ENCODE data around the gene SLC39A11. TPM values are rescaled to one million over a fixed set of nuclear protein-coding genes. Genes with fewer than 3 reads are reported as not detected.
A peak's percentile ranks its signal among the peaks of the same experiment; 100 is the strongest.

The SLC39A11 gene
- total and polyA plus RNA-seq, 2 of the 13 experiments (the other 11 are each of a cell fraction or from before 2014, with no cell fraction given), result 17.2 to 31.5 TPM

DNA sequence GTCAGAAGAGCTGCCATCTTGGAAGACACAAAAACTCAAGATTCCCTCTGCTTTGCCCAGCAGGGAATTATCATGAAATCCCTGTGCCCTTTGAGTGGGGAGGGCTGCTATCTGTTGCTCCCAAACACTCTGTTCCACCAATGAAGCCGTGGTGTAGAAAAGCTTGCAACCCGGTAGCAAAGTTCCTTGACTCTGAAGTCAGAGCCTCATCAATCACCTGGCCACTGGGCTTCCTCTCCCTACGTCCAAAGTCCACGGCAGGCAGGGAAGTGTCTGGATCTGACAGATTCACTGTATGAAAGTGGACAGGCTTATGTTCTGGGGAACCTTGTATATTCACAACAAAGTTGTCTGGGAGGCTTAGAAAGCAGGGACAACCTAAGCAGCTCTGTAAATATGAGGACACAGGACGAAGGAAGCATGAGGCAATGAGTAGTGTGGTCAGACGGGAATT lies 343.3 kb downstream of the SLC39A11 start (continued):
- TF ChIP-seq, protein P1, sequence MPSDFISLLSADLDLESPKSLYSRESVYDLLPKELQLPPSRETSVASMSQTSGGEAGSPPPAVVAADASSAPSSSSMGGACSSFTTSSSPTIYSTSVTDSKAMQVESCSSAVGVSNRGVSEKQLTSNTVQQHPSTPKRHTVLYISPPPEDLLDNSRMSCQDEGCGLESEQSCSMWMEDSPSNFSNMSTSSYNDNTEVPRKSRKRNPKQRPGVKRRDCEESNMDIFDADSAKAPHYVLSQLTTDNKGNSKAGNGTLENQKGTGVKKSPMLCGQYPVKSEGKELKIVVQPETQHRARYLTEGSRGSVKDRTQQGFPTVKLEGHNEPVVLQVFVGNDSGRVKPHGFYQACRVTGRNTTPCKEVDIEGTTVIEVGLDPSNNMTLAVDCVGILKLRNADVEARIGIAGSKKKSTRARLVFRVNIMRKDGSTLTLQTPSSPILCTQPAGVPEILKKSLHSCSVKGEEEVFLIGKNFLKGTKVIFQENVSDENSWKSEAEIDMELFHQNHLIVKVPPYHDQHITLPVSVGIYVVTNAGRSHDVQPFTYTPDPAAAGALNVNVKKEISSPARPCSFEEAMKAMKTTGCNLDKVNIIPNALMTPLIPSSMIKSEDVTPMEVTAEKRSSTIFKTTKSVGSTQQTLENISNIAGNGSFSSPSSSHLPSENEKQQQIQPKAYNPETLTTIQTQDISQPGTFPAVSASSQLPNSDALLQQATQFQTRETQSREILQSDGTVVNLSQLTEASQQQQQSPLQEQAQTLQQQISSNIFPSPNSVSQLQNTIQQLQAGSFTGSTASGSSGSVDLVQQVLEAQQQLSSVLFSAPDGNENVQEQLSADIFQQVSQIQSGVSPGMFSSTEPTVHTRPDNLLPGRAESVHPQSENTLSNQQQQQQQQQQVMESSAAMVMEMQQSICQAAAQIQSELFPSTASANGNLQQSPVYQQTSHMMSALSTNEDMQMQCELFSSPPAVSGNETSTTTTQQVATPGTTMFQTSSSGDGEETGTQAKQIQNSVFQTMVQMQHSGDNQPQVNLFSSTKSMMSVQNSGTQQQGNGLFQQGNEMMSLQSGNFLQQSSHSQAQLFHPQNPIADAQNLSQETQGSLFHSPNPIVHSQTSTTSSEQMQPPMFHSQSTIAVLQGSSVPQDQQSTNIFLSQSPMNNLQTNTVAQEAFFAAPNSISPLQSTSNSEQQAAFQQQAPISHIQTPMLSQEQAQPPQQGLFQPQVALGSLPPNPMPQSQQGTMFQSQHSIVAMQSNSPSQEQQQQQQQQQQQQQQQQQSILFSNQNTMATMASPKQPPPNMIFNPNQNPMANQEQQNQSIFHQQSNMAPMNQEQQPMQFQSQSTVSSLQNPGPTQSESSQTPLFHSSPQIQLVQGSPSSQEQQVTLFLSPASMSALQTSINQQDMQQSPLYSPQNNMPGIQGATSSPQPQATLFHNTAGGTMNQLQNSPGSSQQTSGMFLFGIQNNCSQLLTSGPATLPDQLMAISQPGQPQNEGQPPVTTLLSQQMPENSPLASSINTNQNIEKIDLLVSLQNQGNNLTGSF (CRISPR knock-in tag; IDR thresholded peaks at IDR 0.05), result no peak
- TF ChIP-seq CCDC6 (CRISPR knock-in tag; IDR thresholded peaks at IDR 0.05) (no peak), NCOA1 (CRISPR knock-in tag; IDR thresholded peaks at IDR 0.05) (0 out of 2 replicates have a peak, but pooled peaks have one; percentile 48), SP5 (CRISPR knock-in tag; IDR thresholded peaks at IDR 0.05; ENCODE audit: borderline replicate concordance, low read depth) (no peak), SMAD9 (CRISPR knock-in tag; IDR thresholded peaks at IDR 0.05) (no peak), ZNF138 (CRISPR knock-in tag; IDR thresholded peaks at IDR 0.05; ENCODE audit: low read depth) (no peak), NCOA5 (CRISPR knock-in tag; IDR thresholded peaks at IDR 0.05) (no peak), ZNF780A (CRISPR knock-in tag; IDR thresholded peaks at IDR 0.05) (no peak), SMAD1 (CRISPR knock-in tag; IDR thresholded peaks at IDR 0.05; ENCODE audit: borderline replicate concordance, low read depth) (no peak)
- TF ChIP-seq, protein P2, sequence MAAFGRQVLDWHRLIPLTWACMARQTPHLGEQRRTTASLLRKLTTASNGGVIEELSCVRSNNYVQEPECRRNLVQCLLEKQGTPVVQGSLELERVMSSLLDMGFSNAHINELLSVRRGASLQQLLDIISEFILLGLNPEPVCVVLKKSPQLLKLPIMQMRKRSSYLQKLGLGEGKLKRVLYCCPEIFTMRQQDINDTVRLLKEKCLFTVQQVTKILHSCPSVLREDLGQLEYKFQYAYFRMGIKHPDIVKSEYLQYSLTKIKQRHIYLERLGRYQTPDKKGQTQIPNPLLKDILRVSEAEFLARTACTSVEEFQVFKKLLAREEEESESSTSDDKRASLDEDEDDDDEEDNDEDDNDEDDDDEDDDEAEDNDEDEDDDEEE (CRISPR knock-in tag; IDR thresholded peaks at IDR 0.05), result no peak
- TF ChIP-seq, protein P3, sequence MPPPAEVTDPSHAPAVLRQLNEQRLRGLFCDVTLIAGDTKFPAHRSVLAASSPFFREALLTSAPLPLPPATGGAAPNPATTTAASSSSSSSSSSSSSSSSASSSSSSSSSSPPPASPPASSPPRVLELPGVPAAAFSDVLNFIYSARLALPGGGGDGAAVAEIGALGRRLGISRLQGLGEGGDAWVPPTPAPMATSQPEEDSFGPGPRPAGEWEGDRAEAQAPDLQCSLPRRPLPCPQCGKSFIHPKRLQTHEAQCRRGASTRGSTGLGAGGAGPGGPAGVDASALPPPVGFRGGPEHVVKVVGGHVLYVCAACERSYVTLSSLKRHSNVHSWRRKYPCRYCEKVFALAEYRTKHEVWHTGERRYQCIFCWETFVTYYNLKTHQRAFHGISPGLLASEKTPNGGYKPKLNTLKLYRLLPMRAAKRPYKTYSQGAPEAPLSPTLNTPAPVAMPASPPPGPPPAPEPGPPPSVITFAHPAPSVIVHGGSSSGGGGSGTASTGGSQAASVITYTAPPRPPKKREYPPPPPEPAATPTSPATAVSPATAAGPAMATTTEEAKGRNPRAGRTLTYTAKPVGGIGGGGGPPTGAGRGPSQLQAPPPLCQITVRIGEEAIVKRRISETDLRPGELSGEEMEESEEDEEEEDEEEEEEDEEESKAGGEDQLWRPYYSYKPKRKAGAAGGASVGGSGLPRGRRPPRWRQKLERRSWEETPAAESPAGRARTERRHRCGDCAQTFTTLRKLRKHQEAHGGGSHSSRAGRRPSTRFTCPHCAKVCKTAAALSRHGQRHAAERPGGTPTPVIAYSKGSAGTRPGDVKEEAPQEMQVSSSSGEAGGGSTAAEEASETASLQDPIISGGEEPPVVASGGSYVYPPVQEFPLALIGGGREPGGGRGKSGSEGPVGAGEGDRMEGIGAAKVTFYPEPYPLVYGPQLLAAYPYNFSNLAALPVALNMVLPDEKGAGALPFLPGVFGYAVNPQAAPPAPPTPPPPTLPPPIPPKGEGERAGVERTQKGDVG (CRISPR knock-in tag; IDR thresholded peaks at IDR 0.05; ENCODE audit: borderline replicate concordance), result no peak
- TF ChIP-seq, protein P4, sequence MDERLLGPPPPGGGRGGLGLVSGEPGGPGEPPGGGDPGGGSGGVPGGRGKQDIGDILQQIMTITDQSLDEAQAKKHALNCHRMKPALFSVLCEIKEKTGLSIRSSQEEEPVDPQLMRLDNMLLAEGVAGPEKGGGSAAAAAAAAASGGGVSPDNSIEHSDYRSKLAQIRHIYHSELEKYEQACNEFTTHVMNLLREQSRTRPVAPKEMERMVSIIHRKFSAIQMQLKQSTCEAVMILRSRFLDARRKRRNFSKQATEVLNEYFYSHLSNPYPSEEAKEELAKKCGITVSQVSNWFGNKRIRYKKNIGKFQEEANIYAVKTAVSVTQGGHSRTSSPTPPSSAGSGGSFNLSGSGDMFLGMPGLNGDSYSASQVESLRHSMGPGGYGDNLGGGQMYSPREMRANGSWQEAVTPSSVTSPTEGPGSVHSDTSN (CRISPR knock-in tag; IDR thresholded peaks at IDR 0.05), result peak; percentile 65
- TF ChIP-seq, protein P5, sequence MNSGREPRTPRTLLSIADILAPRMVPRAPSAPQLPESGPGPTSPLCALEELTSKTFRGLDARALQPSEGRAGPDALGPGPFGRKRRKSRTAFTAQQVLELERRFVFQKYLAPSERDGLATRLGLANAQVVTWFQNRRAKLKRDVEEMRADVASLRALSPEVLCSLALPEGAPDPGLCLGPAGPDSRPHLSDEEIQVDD (CRISPR knock-in tag; IDR thresholded peaks at IDR 0.05; ENCODE audit: borderline replicate concordance), result no peak
- TF ChIP-seq, protein P6, sequence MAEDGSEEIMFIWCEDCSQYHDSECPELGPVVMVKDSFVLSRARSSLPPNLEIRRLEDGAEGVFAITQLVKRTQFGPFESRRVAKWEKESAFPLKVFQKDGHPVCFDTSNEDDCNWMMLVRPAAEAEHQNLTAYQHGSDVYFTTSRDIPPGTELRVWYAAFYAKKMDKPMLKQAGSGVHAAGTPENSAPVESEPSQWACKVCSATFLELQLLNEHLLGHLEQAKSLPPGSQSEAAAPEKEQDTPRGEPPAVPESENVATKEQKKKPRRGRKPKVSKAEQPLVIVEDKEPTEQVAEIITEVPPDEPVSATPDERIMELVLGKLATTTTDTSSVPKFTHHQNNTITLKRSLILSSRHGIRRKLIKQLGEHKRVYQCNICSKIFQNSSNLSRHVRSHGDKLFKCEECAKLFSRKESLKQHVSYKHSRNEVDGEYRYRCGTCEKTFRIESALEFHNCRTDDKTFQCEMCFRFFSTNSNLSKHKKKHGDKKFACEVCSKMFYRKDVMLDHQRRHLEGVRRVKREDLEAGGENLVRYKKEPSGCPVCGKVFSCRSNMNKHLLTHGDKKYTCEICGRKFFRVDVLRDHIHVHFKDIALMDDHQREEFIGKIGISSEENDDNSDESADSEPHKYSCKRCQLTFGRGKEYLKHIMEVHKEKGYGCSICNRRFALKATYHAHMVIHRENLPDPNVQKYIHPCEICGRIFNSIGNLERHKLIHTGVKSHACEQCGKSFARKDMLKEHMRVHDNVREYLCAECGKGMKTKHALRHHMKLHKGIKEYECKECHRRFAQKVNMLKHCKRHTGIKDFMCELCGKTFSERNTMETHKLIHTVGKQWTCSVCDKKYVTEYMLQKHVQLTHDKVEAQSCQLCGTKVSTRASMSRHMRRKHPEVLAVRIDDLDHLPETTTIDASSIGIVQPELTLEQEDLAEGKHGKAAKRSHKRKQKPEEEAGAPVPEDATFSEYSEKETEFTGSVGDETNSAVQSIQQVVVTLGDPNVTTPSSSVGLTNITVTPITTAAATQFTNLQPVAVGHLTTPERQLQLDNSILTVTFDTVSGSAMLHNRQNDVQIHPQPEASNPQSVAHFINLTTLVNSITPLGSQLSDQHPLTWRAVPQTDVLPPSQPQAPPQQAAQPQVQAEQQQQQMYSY (CRISPR knock-in tag; IDR thresholded peaks at IDR 0.05), result no peak

Data from HepG2 (cell line).